PC-9 (cell line): Measurements from ENCODE around the gene CCDC146.
"Not testable (repeated sequence)": the region's sequence is repeated elsewhere in the genome, so short reads cannot be mapped to it uniquely, and the experiment has no call there.

Experiments used
- CTCF ChIP-seq: fragments of 200-600 bp; sonication (generic); conservative IDR thresholded peaks from 2 replicates; pipeline ENCODE4 v1.6.1; 2017; ENCODE audit warnings: mixed run types, antibody characterized with exemption, mild to moderate bottlenecking, moderate library complexity
- EZH2 ChIP-seq: fragments of 200-600 bp; sonication (generic); IDR thresholded peaks from 2 replicates; pipeline ENCODE4 v1.8.0; 2017; ENCODE audit warnings: antibody characterized with exemption, low read depth

GRCh38 chr7:77074786-77075396 is 47.5 kb upstream of the CCDC146 start:
- TF ChIP-seq EZH2, CTCF: not testable (repeated sequence)
